Osteocyte (in vitro differentiated cells): ENCODE data around the gene HSP90B1. TPM values are rescaled to one million over a fixed set of nuclear protein-coding genes. Genes with fewer than 3 reads are reported as not detected.
A peak's percentile ranks its signal among the peaks of the same experiment; 100 is the strongest.

Experiments used
- DNase-seq: peaks from one replicate; pipeline ENCODE4 v3.0.0; 2021; ENCODE audit warnings: mixed read lengths; ENCODE audit not compliant: unreplicated experiment; ENCODE audit errors: extremely low spot score
- H3K27ac Mint-ChIP-seq: one replicate; pipeline ENCODE4 v1.8.0; 2021; ENCODE audit warnings: mild to moderate bottlenecking, mixed read lengths; ENCODE audit not compliant: unreplicated experiment
- H3K27me3 Mint-ChIP-seq: one replicate; pipeline ENCODE4 v1.8.0; 2021; ENCODE audit warnings: mixed read lengths; ENCODE audit not compliant: unreplicated experiment
- H3K36me3 Mint-ChIP-seq: one replicate; pipeline ENCODE4 v1.8.0; 2021; ENCODE audit warnings: mixed read lengths; ENCODE audit not compliant: unreplicated experiment
- H3K4me1 Mint-ChIP-seq: one replicate; pipeline ENCODE4 v1.8.0; 2021; ENCODE audit warnings: mixed read lengths; ENCODE audit not compliant: unreplicated experiment
- H3K4me3 Mint-ChIP-seq: one replicate; pipeline ENCODE4 v1.8.0; 2021; ENCODE audit warnings: mild to moderate bottlenecking, moderate library complexity, mixed read lengths; ENCODE audit not compliant: unreplicated experiment
- H3K9me3 Mint-ChIP-seq: one replicate; pipeline ENCODE4 v1.8.0; 2021; ENCODE audit warnings: mixed read lengths; ENCODE audit not compliant: unreplicated experiment
- long read RNA-seq: library from polyadenylated mRNA; unstranded; transcript quantifications from one replicate; pipeline ENCODE4 v2.0.0, GENCODE V29; 2021
- total RNA-seq: library from RNA; stranded (reverse); gene quantifications from 2 replicates; pipeline ENCODE4 v1.2.1, GENCODE V29; 2021
- TF ChIP-seq, protein P1 (sequence below): fragments of 200-600 bp; sonication (generic); IDR thresholded peaks from 2 replicates; pipeline ENCODE4 v1.5.0; 2021; ENCODE audit warnings: antibody characterized with exemption, mild to moderate bottlenecking, moderate library complexity

The HSP90B1 gene
- total RNA-seq, result 682 and 686 TPM in 2 replicates
- long read RNA-seq, transcript HSP90B1-201 (18 exons, 2,858 nt), result major isoform, 1,253 of 2,817 reads
- long read RNA-seq, partial matches to known transcripts, result 1,440 of 2,817 reads
- long read RNA-seq, other reads (novel, unspliced or antisense), result 121 of 2,817 reads

GRCh38 chr12:103930034-103930786 lies at the start of gene HSP90B1:
TSS of gene HSP90B1 (plus strand) at chr12:103930410. CDS start at chr12:103930516, 106 bp downstream.
- Mint-ChIP-seq H3K27ac (peak within 1 kb of the TSS; percentile 99), H3K9me3 (no peaks in the 10 kb centered on the region), H3K36me3 (peaks cover 22% of the 10 kb centered on the region), H3K4me3 (peak within 1 kb of the TSS; percentile 81), H3K4me1 (peaks cover 46% of the 10 kb centered on the region), H3K27me3 (no peaks in the 10 kb centered on the region)
- TF ChIP-seq, protein P1, sequence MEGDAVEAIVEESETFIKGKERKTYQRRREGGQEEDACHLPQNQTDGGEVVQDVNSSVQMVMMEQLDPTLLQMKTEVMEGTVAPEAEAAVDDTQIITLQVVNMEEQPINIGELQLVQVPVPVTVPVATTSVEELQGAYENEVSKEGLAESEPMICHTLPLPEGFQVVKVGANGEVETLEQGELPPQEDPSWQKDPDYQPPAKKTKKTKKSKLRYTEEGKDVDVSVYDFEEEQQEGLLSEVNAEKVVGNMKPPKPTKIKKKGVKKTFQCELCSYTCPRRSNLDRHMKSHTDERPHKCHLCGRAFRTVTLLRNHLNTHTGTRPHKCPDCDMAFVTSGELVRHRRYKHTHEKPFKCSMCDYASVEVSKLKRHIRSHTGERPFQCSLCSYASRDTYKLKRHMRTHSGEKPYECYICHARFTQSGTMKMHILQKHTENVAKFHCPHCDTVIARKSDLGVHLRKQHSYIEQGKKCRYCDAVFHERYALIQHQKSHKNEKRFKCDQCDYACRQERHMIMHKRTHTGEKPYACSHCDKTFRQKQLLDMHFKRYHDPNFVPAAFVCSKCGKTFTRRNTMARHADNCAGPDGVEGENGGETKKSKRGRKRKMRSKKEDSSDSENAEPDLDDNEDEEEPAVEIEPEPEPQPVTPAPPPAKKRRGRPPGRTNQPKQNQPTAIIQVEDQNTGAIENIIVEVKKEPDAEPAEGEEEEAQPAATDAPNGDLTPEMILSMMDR, result no peak
- peak; percentile 100 for DNase-seq

GRCh38 chr12:103881261-103881660 lies 48.9 kb upstream of the HSP90B1 start:
- TF ChIP-seq, protein P1, result no peak
- no peak overlapping the region for H3K4me3 Mint-ChIP-seq
- H3K27me3 Mint-ChIP-seq, result no peaks in the 10 kb centered on the region
- H3K4me1 Mint-ChIP-seq, result peaks cover 16% of the 10 kb centered on the region
- no peak overlapping the region for H3K27ac Mint-ChIP-seq
- no peak for DNase-seq
- H3K9me3 Mint-ChIP-seq, result no peaks in the 10 kb centered on the region
- no peaks in the 10 kb centered on the region for H3K36me3 Mint-ChIP-seq

- H3K27me3 Mint-ChIP-seq, result no peaks in the 10 kb centered on the region
- no peak overlapping the region for H3K27ac Mint-ChIP-seq
- peaks cover 15% of the 10 kb centered on the region for H3K4me1 Mint-ChIP-seq
- H3K36me3 Mint-ChIP-seq, result no peaks in the 10 kb centered on the region
- no peak for DNase-seq
- H3K4me3 Mint-ChIP-seq, result no peak overlapping the region
- no peaks in the 10 kb centered on the region for H3K9me3 Mint-ChIP-seq
- TF ChIP-seq, protein P1, result no peak
Observed at GRCh38 chr12:103882861-103883596, 47.2 kb upstream of the HSP90B1 start.

DNA sequence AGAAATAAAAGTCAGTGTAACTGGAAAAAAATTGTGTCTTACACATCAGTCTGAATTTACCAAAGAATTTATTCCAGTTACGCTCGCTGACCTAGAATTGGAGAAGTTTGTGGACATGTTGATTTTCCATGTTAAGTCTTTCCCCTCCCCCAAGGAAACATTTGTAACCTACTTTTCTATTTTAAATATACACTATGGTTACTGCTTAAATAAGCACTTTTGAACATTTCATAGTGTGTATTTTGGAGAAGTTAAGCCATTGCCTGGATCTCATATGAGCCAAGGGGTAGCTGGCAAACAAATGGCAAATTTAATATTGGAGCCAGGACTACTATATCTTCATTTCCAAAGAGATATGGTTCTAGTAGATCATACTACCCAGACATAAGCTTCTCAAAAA lies 46.3 kb upstream of the HSP90B1 start:
- H3K27ac Mint-ChIP-seq, result no peak overlapping the region
- TF ChIP-seq, protein P1, result no peak
- no peak for DNase-seq

GRCh38 chr12:103884316-103884715 lies 45.9 kb upstream of the HSP90B1 start:
- Mint-ChIP-seq H3K36me3 (no peaks in the 10 kb centered on the region), H3K9me3 (no peaks in the 10 kb centered on the region), H3K4me3 (no peak overlapping the region), H3K27me3 (no peaks in the 10 kb centered on the region), H3K27ac (no peak overlapping the region), H3K4me1 (peaks cover 14% of the 10 kb centered on the region)
- TF ChIP-seq, protein P1, result peak; percentile 74
- no peak for DNase-seq

More for the DNA sequence above, 46.3 kb upstream of the HSP90B1 start:
- Mint-ChIP-seq H3K4me1 (peaks cover 14% of the 10 kb centered on the region), H3K9me3 (no peaks in the 10 kb centered on the region), H3K36me3 (no peaks in the 10 kb centered on the region), H3K4me3 (no peak overlapping the region), H3K27me3 (no peaks in the 10 kb centered on the region)
